Measurements from ENCODE around the gene WSB2.

Gene WSB2

DNA sequence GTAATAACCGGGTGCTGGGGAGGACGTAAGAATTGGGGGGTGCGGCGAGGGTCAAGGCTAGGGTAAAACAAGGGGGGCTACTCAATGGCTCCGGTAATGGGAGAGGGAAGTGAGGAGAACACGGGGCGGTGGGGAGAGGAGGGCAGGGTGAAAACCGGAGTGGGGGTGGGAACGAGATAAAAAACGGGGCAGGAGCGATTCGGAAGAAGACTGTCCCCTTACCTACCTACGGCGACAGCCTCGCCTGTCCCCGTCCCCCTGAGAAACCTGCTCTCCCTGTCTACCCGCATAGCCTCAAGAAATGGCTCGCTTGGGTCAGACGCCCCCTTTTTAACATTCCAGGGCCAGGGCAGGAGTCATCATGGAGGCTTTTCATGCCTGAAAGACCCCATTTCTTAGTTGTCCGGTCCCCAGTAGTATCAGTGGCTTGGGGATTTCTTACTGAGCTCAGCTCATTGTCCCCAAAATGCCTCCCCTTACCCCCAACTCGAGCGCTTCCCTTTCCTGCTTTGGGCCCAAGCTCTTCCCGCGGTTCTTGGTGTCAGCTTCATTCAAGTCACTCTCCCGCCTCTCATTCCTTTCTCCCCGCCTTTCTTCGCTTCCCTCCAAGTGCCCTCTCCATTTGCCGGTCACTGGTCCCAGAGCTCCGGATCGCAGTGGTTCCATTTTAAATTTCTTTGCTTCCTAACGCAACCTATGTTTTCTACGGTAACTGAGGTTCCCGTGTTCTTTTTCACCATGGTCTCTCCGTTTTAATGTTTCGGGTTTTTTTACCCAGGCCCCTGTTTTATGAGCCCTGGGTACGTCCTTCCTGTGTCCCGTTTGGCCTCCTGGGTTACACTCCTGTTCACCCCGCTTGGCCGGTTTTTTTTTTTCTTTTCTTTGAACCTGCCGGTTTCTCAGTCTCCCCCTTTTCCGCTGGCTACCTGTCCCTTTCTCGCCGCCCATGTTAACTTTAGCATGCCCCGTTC, 1.2 kb upstream of the WSB2 start:
- no peak for DNase-seq (ENCODE audit: low read depth)

DNA sequence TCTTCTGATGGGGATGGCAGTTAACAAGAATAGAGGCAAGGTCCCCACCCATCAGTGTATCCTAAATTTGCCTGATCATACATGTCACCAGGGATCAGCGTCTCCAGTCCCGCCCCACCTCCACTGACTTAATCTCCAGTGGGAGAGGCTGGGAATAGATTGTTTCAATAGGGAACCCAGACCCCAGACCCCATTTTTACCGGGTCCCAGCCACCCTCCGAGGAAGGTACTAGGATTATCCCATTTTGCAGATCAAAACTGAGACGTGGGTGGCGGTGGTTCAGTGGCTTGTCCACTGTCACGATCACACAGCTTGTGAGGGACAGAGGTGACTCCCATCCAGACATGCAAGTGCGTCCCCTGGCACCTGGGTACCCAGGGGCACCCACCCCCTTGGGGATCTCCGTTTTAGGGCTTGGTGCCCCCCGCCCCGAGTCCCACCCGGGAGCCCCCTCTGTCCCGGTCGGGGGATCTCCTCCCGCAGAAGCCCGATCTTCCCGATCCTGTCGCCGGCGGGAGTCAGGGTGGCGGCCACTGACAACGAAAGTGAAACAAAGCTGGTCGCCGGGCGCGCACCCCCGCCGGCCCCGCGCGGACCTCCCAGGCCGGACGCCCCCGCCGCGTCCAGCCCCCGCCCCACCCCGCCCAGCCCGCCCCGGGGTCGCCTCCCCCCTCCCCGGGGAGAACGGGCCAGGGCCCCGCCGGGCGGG, 523 bp downstream of the WSB2 start:
- DNase-seq (ENCODE audit: low read depth), result no peak

DNA sequence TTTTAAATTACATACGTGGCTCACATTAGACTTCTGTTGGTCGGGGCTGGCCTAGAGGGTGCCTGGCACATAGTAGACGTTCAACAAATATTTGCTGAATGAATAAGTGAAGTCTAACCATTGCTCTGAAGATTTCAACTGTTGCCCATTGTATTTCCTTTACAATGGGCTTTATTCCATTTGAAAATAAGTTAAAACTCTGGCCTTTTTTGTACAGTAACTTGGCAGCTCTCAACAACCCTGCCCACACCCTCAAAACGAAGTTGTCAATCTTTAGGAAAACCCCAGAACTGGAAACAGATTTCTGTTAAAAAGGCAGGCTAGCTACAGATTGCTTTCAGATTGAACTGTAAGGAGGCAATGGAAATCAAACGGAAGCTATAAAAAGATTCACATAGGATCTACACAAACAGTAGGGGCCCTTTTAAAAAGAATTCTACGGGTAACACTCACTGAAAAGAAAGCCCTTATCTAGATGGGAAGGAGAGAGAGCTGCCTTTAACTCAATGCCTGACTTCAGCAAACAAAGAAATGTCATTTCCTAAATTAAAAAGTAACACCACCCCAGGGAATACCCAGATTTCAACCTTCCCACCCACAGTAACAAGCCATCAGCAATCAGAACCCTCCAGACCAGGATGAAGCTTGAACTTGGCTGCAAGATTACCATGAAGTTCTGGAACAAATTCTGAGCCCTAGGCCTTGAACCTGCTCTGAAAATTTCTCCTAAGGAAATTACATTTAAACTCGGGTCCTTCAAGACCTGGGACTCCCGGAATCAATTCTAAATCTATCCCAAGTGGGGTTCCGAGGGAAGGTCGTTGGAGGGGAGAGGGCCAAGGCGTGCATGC, 1.4 kb downstream of the WSB2 start:
- no peak for DNase-seq (ENCODE audit: low read depth)

DNA sequence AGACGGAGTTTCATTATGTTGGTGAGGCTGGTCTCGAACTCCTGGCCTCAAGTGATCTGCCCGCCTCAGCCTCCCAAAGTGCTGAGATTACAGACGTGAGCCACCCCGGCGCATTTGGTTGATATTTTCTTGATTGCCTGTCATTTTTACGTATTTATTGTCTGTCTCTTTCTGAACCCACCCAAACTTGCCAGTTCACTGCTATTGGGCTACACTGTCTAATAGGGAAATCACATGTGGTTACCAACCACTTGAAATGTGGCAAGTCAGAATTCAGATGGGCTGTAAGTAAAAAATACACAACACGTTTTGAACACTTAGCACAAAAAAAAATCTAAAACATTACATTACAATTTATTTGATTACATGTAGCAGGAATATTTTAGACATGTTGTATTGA, 2.1 kb downstream of the WSB2 start:
- DNase-seq (ENCODE audit: low read depth), result no peak

DNA sequence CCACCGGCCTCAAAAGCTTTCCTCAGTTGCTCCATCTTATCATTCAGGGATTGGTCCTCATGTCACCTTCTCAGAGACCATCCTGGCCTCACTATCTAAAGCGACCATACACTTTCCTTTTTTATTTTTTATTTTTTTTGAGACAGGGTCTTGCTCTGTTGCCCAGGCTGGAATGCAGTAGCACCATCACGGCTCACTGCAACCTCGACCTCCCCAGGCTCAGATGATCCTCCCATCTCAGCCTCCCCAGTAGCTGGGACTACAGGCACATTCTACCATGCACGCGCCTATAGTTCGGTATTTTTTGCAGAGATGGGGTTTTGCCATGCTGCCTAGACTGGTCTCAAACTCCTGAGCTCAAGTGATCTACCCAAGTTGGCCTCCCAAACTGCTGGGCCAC, 2.8 kb downstream of the WSB2 start:
- no peak for DNase-seq (ENCODE audit: low read depth)

DNA sequence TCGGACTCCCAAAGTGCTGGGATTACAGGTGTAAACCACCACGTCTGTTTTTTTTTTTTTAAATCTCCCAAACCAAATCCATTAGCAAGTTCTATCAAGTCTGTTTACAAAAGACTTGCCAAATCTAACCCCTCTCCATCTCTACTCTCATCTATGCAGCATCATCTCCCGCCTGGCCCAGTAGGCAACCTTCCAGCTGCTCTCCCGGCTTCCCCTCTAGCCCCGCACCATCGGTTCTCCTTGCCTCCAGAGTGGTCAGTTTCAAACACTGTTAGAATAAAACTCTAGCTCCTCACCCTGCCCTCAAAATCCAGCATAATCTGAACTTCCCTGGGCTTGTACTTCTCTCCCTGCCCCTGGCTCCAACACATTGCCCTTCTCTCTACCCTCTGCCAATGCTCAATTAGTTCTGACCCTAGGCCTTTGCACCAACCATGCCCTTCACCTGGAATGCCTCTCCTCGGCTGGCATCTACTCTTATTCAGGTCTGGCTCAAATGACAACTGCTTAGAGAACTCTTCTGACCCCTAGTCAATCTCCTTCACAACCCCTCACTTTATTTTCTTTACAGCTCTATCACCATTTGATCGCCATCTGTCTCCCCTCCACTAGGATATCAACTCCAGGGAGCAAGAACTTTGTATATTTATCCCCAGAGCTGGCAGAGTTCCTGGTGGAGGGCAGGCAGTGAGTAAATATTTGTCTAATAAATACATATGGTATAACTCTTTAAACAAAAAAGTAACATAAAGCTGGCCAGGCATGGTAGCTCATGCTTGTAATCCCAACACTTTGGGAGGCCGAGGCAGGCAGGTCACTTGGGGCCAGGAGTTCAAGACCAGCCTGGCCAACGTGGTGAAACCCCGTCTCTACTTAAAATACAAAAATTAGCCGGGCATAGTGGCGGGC, 4.9 kb downstream of the WSB2 start:
- DNase-seq (ENCODE audit: low read depth), result no peak

DNA sequence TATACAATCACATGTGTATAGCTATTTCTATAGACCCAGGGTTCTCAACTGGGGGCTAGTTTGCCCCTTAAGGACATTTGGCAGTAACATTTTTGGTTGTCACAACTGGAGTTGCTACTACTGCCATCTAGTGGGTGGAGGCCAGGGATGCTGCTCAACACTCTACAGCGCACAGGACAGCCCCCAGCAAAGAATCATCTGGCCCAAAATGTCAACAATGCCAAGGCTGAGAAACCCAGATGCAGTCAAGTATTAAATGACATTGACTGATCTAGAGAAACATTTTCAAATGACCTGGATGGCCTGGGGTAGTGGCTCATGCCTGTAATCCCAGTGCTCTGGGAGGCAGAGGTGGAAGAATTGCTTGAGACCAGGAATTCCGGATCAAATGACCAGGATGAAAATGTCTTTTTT, 5.8 kb downstream of the WSB2 start:
- peak; percentile 47 for DNase-seq (ENCODE audit: low read depth)

DNA sequence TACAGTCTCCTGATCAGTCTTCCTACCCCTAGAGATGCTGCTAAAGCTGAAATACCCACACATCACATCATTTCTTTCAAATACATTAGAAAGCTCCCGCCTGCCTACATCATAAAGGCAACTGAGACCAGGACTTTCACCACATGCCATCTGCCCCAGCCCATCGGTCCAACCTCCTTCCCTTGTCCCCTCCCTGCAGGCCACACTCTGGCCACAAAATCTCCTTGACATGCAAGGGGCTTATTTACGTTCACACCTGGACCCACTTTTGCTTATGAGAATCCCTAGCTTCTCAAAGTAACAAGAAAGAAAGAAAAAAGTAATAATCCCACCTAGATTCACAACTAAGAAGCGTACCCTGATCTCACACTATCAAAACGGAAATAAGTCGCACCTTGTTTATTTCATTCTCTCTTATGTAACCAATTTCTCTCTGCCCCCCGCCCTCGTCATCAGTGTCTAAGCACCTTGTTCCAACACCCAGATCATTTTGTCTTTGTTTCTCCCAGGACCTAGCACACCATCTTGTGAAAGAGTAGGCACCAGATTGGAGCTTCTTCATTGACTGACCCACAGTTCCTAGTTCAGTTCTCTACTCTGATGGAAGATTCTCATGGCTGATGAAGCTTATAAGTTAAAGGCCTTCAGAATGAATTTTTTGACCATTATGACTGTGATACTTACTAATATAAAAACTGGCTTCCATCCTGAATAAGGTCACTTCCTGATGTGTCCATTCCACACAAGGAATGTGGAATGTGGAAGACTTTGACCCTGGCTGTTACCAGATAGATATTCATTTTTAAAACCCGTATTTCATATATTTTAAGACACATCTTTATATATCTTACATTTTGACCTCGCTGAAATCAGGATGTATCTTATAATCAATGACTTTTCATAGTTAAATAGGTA, 7.7 kb downstream of the WSB2 start:
- DNase-seq (ENCODE audit: low read depth), result no peak

DNA sequence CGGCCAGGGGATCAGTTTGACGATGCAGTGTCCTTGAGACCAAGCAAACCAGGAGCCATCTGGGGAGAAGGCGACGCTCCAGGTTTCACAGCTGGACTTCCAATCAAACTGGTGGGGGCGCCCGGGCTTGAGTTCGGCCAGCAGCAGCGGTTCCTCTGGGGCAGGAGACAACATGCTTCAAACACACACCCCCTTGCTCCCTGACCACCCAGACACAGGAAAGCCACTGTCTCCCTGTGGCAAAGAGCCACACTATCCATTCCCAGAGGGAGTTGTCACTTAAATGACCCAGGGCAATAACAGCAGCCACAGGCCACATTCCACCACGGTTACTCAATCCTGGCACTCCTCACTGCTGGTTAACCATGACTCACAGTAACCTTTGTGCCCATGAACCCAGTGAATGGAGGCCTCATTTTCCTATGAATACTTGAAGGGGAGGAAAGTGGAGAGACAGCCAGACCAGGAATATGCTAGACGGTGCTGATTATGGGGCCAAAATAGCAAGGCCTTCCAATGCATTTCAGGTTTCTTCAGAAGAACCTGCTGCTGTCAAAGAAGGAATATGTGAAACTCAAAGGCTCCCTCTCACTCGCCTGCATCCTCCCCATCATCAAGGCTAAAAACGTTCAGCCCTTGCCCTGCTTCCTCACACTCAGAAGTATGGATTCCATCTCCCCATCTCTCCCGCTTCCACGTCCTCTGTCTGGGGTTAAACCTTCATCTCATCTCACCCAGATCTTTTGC, 8.5 kb downstream of the WSB2 start:
- DNase-seq (ENCODE audit: low read depth), result no peak

DNA sequence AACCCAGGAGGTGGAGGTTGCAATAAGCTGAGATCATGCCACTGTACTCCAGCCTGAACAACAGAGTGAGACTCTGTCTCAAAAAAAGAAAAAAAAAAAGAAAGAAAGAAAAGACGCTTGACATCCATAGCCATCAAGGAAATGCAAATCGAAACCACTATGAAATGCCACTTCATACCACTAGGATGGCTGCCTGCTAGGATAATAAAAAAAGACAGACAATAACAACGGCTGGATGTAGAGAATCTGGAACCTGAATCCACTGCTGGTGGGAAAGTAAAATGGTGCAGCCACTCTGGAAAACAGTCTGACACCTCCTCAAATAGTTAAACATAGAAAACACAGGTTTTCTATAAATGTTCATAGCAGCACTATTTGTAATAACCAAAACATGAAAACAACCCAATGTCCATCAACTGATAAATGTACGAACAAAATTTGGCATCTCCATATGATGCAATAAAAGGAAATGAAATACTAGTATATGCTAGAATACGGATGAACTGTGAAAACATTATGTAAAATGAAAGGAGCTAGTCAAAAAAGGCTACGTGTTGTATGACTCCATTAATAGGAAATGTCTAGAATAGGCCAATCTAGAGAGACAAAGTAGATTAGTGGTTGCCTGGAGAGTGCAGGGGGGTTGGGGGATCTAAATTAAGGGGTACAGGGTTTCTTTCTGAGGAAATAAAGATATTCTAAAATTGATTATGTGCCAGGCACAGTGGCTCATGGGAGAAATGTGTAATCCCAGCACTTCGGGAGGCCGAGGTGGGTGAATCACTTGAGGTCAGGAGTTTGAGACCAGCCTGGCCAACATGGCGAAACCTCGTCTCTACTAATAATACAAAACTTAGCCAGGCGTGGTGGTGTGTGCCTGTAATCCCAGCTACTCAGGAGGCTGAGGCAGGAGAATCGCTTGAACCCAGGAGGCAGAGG, 9.7 kb downstream of the WSB2 start:
- DNase-seq (ENCODE audit: low read depth), result no peak

DNA sequence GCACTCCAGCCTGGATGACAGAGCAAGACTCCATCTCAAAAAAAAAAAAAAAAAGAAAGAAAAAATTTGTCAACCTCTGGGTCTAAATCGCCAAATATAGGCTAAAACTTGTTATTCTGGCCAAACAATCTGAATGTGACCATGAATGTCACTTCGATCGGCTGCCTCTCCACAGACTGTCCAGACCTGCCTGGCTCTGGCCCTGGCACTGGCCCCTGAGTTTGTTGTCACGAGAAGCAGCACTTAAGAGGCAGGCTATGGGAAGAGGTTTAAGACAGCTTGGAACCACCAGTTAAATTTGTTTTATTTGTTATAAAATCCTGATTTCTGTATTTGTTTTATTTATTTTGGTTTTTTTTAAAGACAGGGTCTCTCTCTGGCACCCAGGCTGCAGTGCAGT, 14.5 kb downstream of the WSB2 start:
- no peak for DNase-seq (ENCODE audit: low read depth)

DNA sequence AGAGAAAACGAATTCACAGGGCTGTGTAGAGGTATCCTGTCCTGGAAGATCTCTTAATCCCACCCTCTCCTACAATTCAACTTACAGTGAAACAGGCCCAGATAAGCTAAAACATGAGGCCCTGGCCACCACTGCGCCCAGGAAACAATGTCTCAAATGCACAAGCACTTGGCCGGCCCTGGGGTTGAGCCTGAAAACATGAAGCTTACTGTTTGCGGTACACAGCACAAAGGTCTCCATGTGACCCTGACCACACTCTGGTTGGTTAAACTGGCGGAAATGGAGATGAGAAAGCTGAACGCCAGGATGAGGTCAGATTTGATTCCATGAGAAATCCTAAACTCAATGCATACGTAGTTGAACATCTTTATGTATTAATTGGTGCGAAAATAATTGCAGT, 16.4 kb downstream of the WSB2 start:
- no peak for DNase-seq (ENCODE audit: low read depth)

DNA sequence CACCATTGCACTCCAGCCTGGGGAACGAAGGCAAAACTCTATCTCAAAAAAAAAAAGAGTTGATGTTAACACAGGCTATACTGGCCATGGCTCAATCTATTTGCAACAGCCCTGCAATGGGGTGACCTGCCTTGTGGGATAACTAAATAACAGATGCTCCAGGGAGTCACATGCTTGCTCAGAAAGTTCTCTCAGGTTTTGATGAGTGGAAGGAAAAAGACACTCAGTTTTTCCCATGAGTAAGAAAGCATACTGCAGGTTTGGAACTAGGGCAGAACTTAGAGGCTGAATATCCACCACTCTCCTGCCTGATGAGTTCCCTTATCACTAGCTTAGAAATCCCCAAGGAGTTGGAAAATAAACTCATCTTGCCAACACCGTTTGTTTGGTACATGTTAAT, 16.9 kb downstream of the WSB2 start:
- no peak for DNase-seq (ENCODE audit: low read depth)

DNA sequence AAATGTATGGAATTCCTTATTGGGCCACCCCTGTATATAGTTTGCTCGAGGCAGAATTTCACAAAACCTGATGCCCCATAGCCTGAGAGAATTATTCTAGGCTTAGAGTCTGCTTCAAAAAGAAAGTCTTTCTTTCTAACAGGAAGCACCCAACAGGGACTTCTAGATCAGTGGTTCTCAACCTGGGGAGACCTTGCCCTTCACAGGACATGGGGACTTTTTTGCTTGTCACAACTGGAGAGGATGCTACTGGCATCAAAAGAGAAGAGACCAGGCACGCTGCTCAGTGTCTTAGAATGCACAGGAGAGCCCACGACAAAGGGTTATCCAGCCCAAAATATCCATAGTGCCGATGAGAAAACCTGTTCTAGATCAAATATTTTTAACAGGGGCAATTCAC, 18.9 kb downstream of the WSB2 start:
- no peak for DNase-seq (ENCODE audit: low read depth)

DNA sequence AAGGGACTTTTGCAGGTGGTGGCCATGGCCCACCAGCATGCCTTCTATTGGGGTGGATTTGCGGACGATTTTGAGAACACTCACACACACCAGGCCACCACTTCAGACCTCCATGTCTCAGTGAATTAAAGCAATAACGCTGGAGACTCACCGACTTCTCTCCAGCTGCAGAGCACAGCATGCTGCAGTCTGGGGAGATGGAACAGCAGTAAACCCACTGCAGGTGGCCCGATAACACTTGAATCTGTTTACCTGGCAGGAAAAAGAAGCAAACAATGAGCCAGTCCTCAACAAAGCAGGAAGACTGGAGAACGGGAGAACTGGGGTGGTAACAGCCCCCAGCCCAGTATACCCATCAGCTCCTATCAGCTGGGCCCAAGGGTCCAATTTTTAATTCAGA, 22.8 kb downstream of the WSB2 start:
- DNase-seq (ENCODE audit: low read depth), result no peak

DNA sequence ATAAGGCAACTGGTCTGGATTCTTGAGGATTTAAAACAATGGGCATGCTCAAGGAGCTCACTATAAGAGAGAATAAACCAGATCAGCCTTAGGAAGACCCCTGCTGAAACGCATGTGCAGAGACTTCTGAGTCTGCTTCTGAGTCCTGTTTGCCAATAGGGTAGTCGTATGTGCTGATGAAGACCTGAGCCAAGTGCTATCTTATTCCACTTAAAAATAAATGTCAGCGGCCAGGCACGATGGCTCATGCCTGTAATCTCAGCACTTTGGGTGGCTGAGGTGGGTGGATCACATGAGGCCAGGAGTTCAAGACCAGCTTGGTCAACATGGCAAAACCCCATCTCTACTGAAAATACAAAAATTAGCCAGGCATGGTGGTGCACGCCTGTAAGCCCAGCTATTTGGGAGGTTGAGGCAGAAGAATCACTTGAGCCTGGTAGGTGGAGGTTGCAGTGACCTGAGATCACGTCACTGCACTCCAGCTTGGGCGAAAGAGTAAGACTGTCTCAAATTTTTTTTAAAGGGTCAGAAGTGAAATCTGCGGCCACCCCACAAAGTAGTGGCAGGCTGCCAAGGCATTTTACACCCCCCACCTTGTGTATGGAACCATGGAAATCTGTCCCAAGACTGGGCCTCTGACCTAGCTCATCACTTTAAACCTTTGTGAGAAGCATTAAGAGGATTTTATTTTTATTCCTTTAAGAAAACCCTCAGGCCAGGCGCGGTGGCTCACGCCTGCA, 24.1 kb downstream of the WSB2 start:
- no peak for DNase-seq (ENCODE audit: low read depth)

DNA sequence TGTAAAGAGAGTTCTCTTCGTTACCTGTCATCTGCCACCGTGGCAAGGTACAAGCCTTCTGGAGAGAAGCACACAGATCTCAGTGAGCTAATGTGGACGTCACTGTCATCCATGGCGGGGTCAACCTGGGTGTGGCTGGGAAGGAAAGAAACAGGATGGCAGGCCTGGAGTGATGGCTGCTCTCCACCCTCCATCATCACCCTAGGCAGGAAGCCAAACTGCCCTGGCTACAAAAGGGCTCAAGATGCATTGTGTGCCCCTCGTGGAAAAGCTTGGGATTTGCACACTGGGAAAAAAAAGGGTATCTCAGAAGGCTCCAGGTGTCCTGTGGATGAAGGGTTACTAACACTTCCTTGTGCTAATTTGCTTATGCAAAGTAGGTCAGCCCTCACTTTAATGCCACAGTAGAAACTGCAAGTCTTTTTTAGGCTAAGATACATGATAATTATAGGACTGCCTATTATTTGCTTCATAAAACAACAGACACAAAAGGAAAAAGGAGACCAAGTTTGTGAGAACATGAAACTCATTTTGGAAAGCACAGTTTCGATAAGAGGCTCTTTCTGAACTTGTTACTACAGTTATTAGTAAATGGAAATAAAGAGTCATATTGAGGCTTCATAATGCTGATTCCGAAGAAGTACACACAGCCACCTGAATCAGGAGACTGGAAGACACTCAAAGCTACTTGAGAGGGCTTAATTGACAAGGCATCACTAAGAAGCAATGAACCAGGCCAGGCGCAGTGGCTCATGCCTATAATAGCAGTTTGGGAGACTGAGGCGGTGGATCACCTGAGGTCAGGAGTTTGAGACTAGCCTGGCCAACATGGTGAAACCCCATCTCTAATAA, 25.6 kb downstream of the WSB2 start:
- DNase-seq (ENCODE audit: low read depth), result no peak

All from stimulated activated CD8-positive, alpha-beta memory T cell treated with anti-CD3 and anti-CD28 coated beads, Interleukin-12 subunit alpha, Interleukin-12 subunit beta, amount 100 ng/mL, for 1 hour (primary cell).